ENCODE results near the gene MYLK3. TPM values are rescaled to one million over a fixed set of nuclear protein-coding genes. Genes with fewer than 3 reads are reported as not detected.

MYLK3 gene
- not detected for total RNA-seq

GRCh38 chr16:46747777-46748651 is at the start of gene MYLK3:
Gene MYLK3, minus strand, starts transcription at chr16:46748344. Its CDS starts 151 bp downstream, at chr16:46748193.
- H3K4me3 ChIP-seq, result no peak within 1 kb of the TSS
- no peak for TF ChIP-seq EP300 (IDR thresholded peaks at IDR 0.05; ENCODE audit: low read depth)
- TF ChIP-seq, protein P1, sequence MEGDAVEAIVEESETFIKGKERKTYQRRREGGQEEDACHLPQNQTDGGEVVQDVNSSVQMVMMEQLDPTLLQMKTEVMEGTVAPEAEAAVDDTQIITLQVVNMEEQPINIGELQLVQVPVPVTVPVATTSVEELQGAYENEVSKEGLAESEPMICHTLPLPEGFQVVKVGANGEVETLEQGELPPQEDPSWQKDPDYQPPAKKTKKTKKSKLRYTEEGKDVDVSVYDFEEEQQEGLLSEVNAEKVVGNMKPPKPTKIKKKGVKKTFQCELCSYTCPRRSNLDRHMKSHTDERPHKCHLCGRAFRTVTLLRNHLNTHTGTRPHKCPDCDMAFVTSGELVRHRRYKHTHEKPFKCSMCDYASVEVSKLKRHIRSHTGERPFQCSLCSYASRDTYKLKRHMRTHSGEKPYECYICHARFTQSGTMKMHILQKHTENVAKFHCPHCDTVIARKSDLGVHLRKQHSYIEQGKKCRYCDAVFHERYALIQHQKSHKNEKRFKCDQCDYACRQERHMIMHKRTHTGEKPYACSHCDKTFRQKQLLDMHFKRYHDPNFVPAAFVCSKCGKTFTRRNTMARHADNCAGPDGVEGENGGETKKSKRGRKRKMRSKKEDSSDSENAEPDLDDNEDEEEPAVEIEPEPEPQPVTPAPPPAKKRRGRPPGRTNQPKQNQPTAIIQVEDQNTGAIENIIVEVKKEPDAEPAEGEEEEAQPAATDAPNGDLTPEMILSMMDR (IDR thresholded peaks at IDR 0.05), result no peak
- TF ChIP-seq POLR2AphosphoS5 (IDR thresholded peaks at IDR 0.05), result no peak
- TF ChIP-seq POLR2A (IDR thresholded peaks at IDR 0.05), result no peak
- no peak within 1 kb of the TSS for H3K27ac ChIP-seq
- no peaks in the 10 kb centered on the region for H3K4me1 ChIP-seq
- WGBS, 2 donors (ENCODE audit: low coverage in 1 of 2), result 87 to 100% methylated on average over 1 to 21 of the region's 25 CpGs
- no peak for DNase-seq
- in situ Hi-C loops (cut with MboI; ENCODE audit: low pct_ligation_motif_present in 1 of 4, low pct_unique_long_range_greater_than_20kb in 1 of 4, low sequenced_read_pairs in 3 of 4), result no loop called here
- intact Hi-C loops (cut with DNase I; ENCODE audit: low total_unique reads), result no loop called here
- H3K9me3 ChIP-seq, result no peaks in the 10 kb centered on the region
- H3K27me3 ChIP-seq, result no peaks in the 10 kb centered on the region
- no peaks in the 10 kb centered on the region for H3K36me3 ChIP-seq

- intact Hi-C loops (cut with DNase I; ENCODE audit: low total_unique reads), result no loop called here
- Histone ChIP-seq H3K36me3 (no peaks in the 10 kb centered on the region), H3K27me3 (no peaks in the 10 kb centered on the region), H3K27ac (no peak overlapping the region), H3K4me1 (no peaks in the 10 kb centered on the region), H3K9me3 (peaks cover 8 to 10% of the 10 kb centered on the region in 2 donors), H3K4me3 (no peak overlapping the region)
- in situ Hi-C loops (cut with MboI; ENCODE audit: low pct_ligation_motif_present in 1 of 4, low pct_unique_long_range_greater_than_20kb in 1 of 4, low sequenced_read_pairs in 3 of 4), result no loop called here
- 95 to 98% methylated on average over 4 of the region's 4 CpGs for WGBS, 2 donors (ENCODE audit: low coverage in 1 of 2)
- no peak for DNase-seq
- TF ChIP-seq, protein P1 (IDR thresholded peaks at IDR 0.05), result no peak
- TF ChIP-seq EP300 (IDR thresholded peaks at IDR 0.05; ENCODE audit: low read depth) (no peak), POLR2AphosphoS5 (IDR thresholded peaks at IDR 0.05) (no peak), POLR2A (IDR thresholded peaks at IDR 0.05) (no peak)
These were observed 49.4 kb upstream of the MYLK3 start for GRCh38 chr16:46797501-46797900.

- intact Hi-C loops (cut with DNase I; ENCODE audit: low total_unique reads) (no loop called here), in situ Hi-C loops (cut with MboI; ENCODE audit: low pct_ligation_motif_present in 1 of 4, low pct_unique_long_range_greater_than_20kb in 1 of 4, low sequenced_read_pairs in 3 of 4) (no loop called here)
- no peak for TF ChIP-seq POLR2AphosphoS5 (IDR thresholded peaks at IDR 0.05)
- no peak for TF ChIP-seq EP300 (IDR thresholded peaks at IDR 0.05; ENCODE audit: low read depth)
- no peak for TF ChIP-seq POLR2A (IDR thresholded peaks at IDR 0.05)
- TF ChIP-seq, protein P1 (IDR thresholded peaks at IDR 0.05), result no peak
- 94 to 100% methylated on average over 1 of the region's 1 CpG for WGBS, 2 donors (ENCODE audit: low coverage in 1 of 2)
- H3K4me3 ChIP-seq, result no peak overlapping the region
- H3K9me3 ChIP-seq, result peaks cover 8 to 10% of the 10 kb centered on the region in 2 donors
- no peak overlapping the region for H3K27ac ChIP-seq
- DNase-seq, result no peak
- no peaks in the 10 kb centered on the region for H3K4me1 ChIP-seq
- H3K36me3 ChIP-seq, result no peaks in the 10 kb centered on the region
- H3K27me3 ChIP-seq, result no peaks in the 10 kb centered on the region
These were observed 48.7 kb upstream of the MYLK3 start for GRCh38 chr16:46796764-46797269.

DNA sequence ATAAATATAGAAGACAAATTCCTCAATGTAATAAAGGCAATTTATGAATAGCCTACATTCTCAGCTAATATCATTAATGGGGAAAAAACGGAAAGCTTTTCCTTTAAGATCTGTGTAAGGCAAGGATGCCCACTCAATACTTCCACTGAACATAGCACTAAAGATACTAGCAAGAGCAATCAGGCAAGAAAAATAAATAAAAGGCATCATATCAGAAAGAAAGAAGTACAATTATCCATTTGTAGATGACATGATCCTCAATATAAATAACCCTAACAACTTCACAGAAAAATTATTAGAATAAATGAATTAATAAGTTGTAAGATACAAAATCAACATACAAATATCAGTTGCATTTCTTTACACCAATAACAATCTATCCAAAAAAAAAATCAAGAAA is 45.7 kb upstream of the MYLK3 start:
- Histone ChIP-seq H3K9me3 (peaks cover 8 to 10% of the 10 kb centered on the region in 2 donors), H3K27ac (no peak overlapping the region), H3K4me3 (no peak overlapping the region), H3K4me1 (peaks cover 0 to 7% (median 0%) of the 10 kb centered on the region in 4 donors), H3K27me3 (no peaks in the 10 kb centered on the region), H3K36me3 (no peaks in the 10 kb centered on the region)
- TF ChIP-seq, protein P1 (IDR thresholded peaks at IDR 0.05), result no peak
- TF ChIP-seq POLR2AphosphoS5 (IDR thresholded peaks at IDR 0.05), result no peak
- TF ChIP-seq EP300 (IDR thresholded peaks at IDR 0.05; ENCODE audit: low read depth), result no peak
- no peak for TF ChIP-seq POLR2A (IDR thresholded peaks at IDR 0.05)
- intact Hi-C loops (cut with DNase I; ENCODE audit: low total_unique reads) (no loop called here), in situ Hi-C loops (cut with MboI; ENCODE audit: low pct_ligation_motif_present in 1 of 4, low pct_unique_long_range_greater_than_20kb in 1 of 4, low sequenced_read_pairs in 3 of 4) (no loop called here)
- DNase-seq, result no peak
- 94 to 100% methylated on average over 1 of the region's 1 CpG for WGBS, 2 donors (ENCODE audit: low coverage in 1 of 2)
